ENCODE results near the gene SKOR2. TPM values are rescaled to one million over a fixed set of nuclear protein-coding genes. Genes with fewer than 3 reads are reported as not detected.
"Not testable (repeated sequence)": the region's sequence is repeated elsewhere in the genome, so short reads cannot be mapped to it uniquely, and the experiment has no call there.

The SKOR2 gene
- total RNA-seq, 2 donors from 2014 or later: 0.18 TPM; not detected in 1

DNA sequence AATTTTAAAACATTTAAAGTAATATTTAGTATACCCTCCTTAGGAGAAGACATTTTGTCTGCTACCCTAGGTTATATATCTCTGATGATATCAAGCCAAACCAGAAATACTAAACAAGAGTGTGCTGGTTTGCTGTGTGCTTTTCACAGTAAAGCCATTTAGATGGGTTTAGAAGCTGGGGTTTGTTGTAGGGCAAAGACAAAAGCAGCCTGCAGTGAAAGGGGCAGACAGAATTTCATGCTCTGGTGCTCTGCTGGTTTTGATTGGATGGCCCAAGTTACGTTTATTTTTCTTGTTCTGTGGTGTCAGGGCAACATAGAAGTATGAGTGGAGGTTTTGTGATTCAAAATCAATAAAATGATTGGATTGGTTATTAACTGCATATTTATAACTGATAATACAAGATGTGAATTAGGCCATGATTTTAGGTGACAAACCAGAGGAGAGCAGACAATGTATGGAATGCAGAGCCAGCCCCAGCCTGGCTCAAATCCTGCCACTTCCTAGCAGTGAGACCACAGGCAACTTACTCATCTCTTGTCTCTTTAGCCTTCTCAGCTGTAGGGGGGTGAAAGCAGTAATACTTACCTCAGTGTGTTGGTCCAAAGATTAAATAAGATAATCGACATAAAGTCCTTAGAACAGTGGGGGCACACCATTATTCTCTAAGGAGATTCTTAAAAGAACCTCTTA, 44.4 kb downstream of the SKOR2 start:
- Mint-ChIP-seq H3K27me3 (ENCODE audit: insufficient read depth) (peaks cover 5% of the 10 kb centered on the region), H3K9me3 (no peaks in the 10 kb centered on the region), H3K4me1 (peaks cover 21% of the 10 kb centered on the region), H3K4me3 (no peak overlapping the region), H3K36me3 (ENCODE audit: low read depth) (no peaks in the 10 kb centered on the region), H3K27ac (no peak overlapping the region)
- no peak for DNase-seq
- no peak overlapping the region for H3K4me3 ChIP-seq (ENCODE audit: low read length)
- H3K27ac ChIP-seq (ENCODE audit: low read depth, low read length): peak overlapping the region; percentile 58
- WGBS, 2 experiments (ENCODE audit: insufficient coverage in 1 of 2, insufficient read length in 1 of 2): 63 to 70% methylated on average over 2 of the region's 2 CpGs
- H3K9me3 ChIP-seq (ENCODE audit: control insufficient read depth, low read length): no peaks in the 10 kb centered on the region
- peaks cover 12% of the 10 kb centered on the region for H3K4me1 ChIP-seq (ENCODE audit: control insufficient read depth, insufficient read depth, low read length)
- H3K36me3 ChIP-seq (ENCODE audit: control insufficient read depth, insufficient read depth, low read length): no peaks in the 10 kb centered on the region
- H3K27me3 ChIP-seq (ENCODE audit: control insufficient read depth, insufficient read depth, low read length, poor library complexity, severe bottlenecking): peaks cover 5% of the 10 kb centered on the region
- H3K9ac ChIP-seq (ENCODE audit: extremely low read depth, low read length, poor library complexity, severe bottlenecking): no peak overlapping the region
- TF ChIP-seq, protein P1, sequence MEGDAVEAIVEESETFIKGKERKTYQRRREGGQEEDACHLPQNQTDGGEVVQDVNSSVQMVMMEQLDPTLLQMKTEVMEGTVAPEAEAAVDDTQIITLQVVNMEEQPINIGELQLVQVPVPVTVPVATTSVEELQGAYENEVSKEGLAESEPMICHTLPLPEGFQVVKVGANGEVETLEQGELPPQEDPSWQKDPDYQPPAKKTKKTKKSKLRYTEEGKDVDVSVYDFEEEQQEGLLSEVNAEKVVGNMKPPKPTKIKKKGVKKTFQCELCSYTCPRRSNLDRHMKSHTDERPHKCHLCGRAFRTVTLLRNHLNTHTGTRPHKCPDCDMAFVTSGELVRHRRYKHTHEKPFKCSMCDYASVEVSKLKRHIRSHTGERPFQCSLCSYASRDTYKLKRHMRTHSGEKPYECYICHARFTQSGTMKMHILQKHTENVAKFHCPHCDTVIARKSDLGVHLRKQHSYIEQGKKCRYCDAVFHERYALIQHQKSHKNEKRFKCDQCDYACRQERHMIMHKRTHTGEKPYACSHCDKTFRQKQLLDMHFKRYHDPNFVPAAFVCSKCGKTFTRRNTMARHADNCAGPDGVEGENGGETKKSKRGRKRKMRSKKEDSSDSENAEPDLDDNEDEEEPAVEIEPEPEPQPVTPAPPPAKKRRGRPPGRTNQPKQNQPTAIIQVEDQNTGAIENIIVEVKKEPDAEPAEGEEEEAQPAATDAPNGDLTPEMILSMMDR (conservative IDR thresholded peaks at IDR 0.05): no peak

DNA sequence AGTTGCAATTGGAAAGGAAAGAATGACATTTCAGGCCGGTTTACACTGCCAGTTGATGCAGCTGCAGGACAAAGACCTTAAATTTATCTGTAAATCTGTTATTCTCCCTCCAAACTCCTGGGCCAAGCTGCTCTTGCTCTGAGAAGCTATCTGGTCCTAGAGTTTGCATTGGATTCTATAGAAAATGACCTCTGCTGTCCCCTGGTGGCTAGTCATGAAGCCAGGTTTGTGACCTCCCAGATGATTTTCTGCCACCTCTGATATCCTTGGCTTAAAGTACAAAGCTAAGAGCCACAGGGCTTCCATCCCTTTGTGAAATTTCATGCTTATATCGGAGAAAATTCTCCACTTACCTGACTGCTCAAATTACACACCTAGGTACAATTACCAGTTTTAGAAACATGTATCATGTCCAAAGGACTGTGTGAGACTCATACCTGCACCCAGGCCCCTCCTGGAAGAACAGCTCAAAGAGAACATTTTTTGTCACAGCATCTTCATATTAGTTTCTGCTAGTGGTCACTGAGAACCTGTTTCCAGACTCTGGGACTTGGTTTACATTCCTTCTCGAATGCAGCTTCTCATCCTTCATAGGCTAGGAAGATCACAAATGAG, 46.4 kb downstream of the SKOR2 start:
- no peaks in the 10 kb centered on the region for H3K36me3 ChIP-seq (ENCODE audit: control insufficient read depth, insufficient read depth, low read length)
- H3K4me3 ChIP-seq (ENCODE audit: low read length): no peak overlapping the region
- H3K27ac ChIP-seq (ENCODE audit: low read depth, low read length): no peak overlapping the region
- Mint-ChIP-seq H3K4me1 (peaks cover 20% of the 10 kb centered on the region), H3K36me3 (ENCODE audit: low read depth) (no peaks in the 10 kb centered on the region), H3K27ac (no peak overlapping the region), H3K27me3 (ENCODE audit: insufficient read depth) (no peaks in the 10 kb centered on the region), H3K9me3 (no peaks in the 10 kb centered on the region), H3K4me3 (no peak overlapping the region)
- 48 to 83% methylated on average over 1 to 3 of the region's 3 CpGs for WGBS, 2 experiments (ENCODE audit: insufficient coverage in 1 of 2, insufficient read length in 1 of 2)
- TF ChIP-seq, protein P1 (conservative IDR thresholded peaks at IDR 0.05): peak; percentile 91
- no peak overlapping the region for H3K9ac ChIP-seq (ENCODE audit: extremely low read depth, low read length, poor library complexity, severe bottlenecking)
- H3K4me1 ChIP-seq (ENCODE audit: control insufficient read depth, insufficient read depth, low read length): peaks cover 12% of the 10 kb centered on the region
- DNase-seq: peak; percentile 85
- H3K9me3 ChIP-seq (ENCODE audit: control insufficient read depth, low read length): no peaks in the 10 kb centered on the region
- no peaks in the 10 kb centered on the region for H3K27me3 ChIP-seq (ENCODE audit: control insufficient read depth, insufficient read depth, low read length, poor library complexity, severe bottlenecking)

DNA sequence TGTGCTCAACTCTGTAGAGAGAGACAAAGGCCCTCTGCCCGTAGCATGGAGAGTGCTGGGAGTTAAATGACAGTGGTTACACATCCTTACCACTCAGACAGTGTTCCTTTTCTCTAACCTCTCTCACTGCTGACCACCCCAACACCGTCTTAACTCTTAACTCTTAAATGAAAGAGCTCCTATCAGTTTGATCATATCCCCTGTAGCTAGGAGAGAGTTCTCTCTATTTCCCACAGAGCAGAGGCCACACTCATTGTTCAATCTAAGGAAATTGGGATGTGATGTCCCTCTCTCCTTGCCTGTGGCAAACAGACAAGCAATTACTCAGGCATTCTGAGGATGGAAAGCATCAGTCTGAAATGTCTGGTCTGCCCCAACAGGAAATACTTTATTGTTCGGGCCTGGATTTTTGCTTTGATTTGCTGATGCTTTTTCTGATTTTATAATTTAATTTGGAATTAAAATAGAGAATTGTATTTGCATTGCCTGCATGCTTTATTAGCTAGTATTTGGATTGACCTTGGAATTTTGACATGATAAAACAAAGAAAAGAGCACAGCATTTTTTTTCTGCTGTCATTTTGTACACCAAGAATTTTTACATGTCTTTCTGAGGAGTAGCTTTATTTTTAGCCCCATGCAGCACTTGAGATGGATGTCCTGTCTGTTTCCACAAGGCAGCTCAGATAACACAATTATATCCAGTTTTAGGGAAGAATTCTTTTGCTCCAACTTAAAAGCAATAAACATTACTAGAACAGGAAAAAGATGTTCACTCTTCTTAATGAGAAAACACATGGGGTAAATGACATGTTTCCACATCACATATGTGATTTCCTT, 47.6 kb downstream of the SKOR2 start:
- no peak overlapping the region for H3K9ac ChIP-seq (ENCODE audit: extremely low read depth, low read length, poor library complexity, severe bottlenecking)
- H3K4me3 ChIP-seq (ENCODE audit: low read length): no peak overlapping the region
- DNase-seq: no peak
- TF ChIP-seq, protein P1 (conservative IDR thresholded peaks at IDR 0.05): no peak
- H3K27me3 Mint-ChIP-seq (ENCODE audit: insufficient read depth): peaks cover 3% of the 10 kb centered on the region
- no peaks in the 10 kb centered on the region for H3K27me3 ChIP-seq (ENCODE audit: control insufficient read depth, insufficient read depth, low read length, poor library complexity, severe bottlenecking)
- no peaks in the 10 kb centered on the region for H3K9me3 ChIP-seq (ENCODE audit: control insufficient read depth, low read length)
- peaks cover 12% of the 10 kb centered on the region for H3K4me1 ChIP-seq (ENCODE audit: control insufficient read depth, insufficient read depth, low read length)
- no peaks in the 10 kb centered on the region for H3K9me3 Mint-ChIP-seq
- no peak overlapping the region for H3K4me3 Mint-ChIP-seq
- no peaks in the 10 kb centered on the region for H3K36me3 ChIP-seq (ENCODE audit: control insufficient read depth, insufficient read depth, low read length)
- 56 to 57% methylated on average over 3 of the region's 3 CpGs for WGBS, 2 experiments (ENCODE audit: insufficient coverage in 1 of 2, insufficient read length in 1 of 2)
- peaks cover 8% of the 10 kb centered on the region for H3K4me1 Mint-ChIP-seq
- peak overlapping the region; percentile 50 for H3K27ac Mint-ChIP-seq
- no peak overlapping the region for H3K27ac ChIP-seq (ENCODE audit: low read depth, low read length)
- no peaks in the 10 kb centered on the region for H3K36me3 Mint-ChIP-seq (ENCODE audit: low read depth)

GRCh38 chr18:47195961-47196360, 55.5 kb downstream of the SKOR2 start:
- WGBS, 2 experiments (ENCODE audit: insufficient coverage in 1 of 2, insufficient read length in 1 of 2): 100% methylated on average over 3 of the region's 3 CpGs; no CpG with 5 or more reads in 1 of the 2 experiments
- H3K4me1 Mint-ChIP-seq; H3K4me3 Mint-ChIP-seq; H3K27me3 ChIP-seq (ENCODE audit: control insufficient read depth, insufficient read depth, low read length, poor library complexity, severe bottlenecking); H3K9me3 ChIP-seq (ENCODE audit: control insufficient read depth, low read length); H3K27ac Mint-ChIP-seq; DNase-seq; H3K9ac ChIP-seq (ENCODE audit: extremely low read depth, low read length, poor library complexity, severe bottlenecking); H3K27ac ChIP-seq (ENCODE audit: low read depth, low read length); H3K36me3 Mint-ChIP-seq (ENCODE audit: low read depth); H3K4me1 ChIP-seq (ENCODE audit: control insufficient read depth, insufficient read depth, low read length); H3K36me3 ChIP-seq (ENCODE audit: control insufficient read depth, insufficient read depth, low read length); H3K9me3 Mint-ChIP-seq; H3K4me3 ChIP-seq (ENCODE audit: low read length): not testable (repeated sequence)
- H3K27me3 Mint-ChIP-seq (ENCODE audit: insufficient read depth): peaks cover 10% of the 10 kb centered on the region

Measured in endodermal cell (in vitro differentiated cells).